ENCODE results near the gene PAFAH1B2.
"Not testable (repeated sequence)": the region's sequence is repeated elsewhere in the genome, so short reads cannot be mapped to it uniquely, and the experiment has no call there.

GRCh38 chr11:117207481-117207880, 63.4 kb downstream of the PAFAH1B2 start:
- TF ChIP-seq REST (IDR thresholded peaks at IDR 0.05; ENCODE audit: unreplicated experiment); CTCF (conservative IDR thresholded peaks at IDR 0.05; ENCODE audit: low read depth in 2 of 2); POLR2AphosphoS5 (IDR thresholded peaks at IDR 0.05; ENCODE audit: low read depth); EZH2 (IDR thresholded peaks at IDR 0.05; ENCODE audit: low read depth, unreplicated experiment); CREB1 (CRISPR knock-in tag; IDR thresholded peaks at IDR 0.05; ENCODE audit: low read depth): not testable (repeated sequence)

Measured in GM23338 (cell line).